ENCODE results near the gene SNX11. TPM values are rescaled to one million over a fixed set of nuclear protein-coding genes. Genes with fewer than 3 reads are reported as not detected.
"Not testable (repeated sequence)": the region's sequence is repeated elsewhere in the genome, so short reads cannot be mapped to it uniquely, and the experiment has no call there.

The SNX11 gene
- total and polyA plus RNA-seq, 4 donors, result 11.4 to 31.0 (median 19.1) TPM

GRCh38 chr17:48066656-48067055, 40.9 kb upstream of the SNX11 start:
- ATAC-seq (ENCODE audit: insufficient read depth, low FRiP score) (no peak), DNase-seq (peak in 1 of 3 donors; percentile 59)
- WGBS, 2 donors, result 66 to 84% methylated on average over 1 of the region's 1 CpG
- Histone ChIP-seq H3K27ac (ENCODE audit: low read depth in 1 of 2, low read length in 1 of 2) (no peak overlapping the region), H3K27me3 (ENCODE audit: control insufficient read depth in 3 of 3, insufficient read depth in 3 of 3, low read length in 2 of 3) (no peaks in the 10 kb centered on the region), H3K4me3 (no peak overlapping the region), H3K9ac (ENCODE audit: insufficient read depth in 1 of 2, low read length in 2 of 2) (peak overlapping the region in 1 of 2 donors; percentile 24), H3K36me3 (ENCODE audit: control insufficient read depth in 4 of 4, insufficient read depth in 4 of 4, low read length in 4 of 4) (peaks cover 16 to 47% (median 23%) of the 10 kb centered on the region in 4 donors), H3K9me3 (ENCODE audit: control insufficient read depth in 4 of 4, insufficient read depth in 3 of 4, low read length in 3 of 4) (no peaks in the 10 kb centered on the region), H3K4me1 (ENCODE audit: control insufficient read depth in 5 of 5, insufficient read depth in 5 of 5, low read length in 5 of 5) (peaks cover 0 to 8% (median 3%) of the 10 kb centered on the region in 5 donors)
- no peak for TF ChIP-seq CTCF (IDR thresholded peaks at IDR 0.05; ENCODE audit: control extremely low read depth, extremely low read depth)

- no peak overlapping the region for H3K4me3 ChIP-seq
- no peak for ATAC-seq (ENCODE audit: insufficient read depth, low FRiP score)
- H3K4me1 ChIP-seq (ENCODE audit: control insufficient read depth in 5 of 5, insufficient read depth in 5 of 5, low read length in 5 of 5), result peaks cover 0 to 8% (median 3%) of the 10 kb centered on the region in 5 donors
- no peaks in the 10 kb centered on the region for H3K9me3 ChIP-seq (ENCODE audit: control insufficient read depth in 4 of 4, insufficient read depth in 3 of 4, low read length in 3 of 4)
- DNase-seq, result no peak
- H3K27me3 ChIP-seq (ENCODE audit: control insufficient read depth in 3 of 3, insufficient read depth in 3 of 3, low read length in 2 of 3), result no peaks in the 10 kb centered on the region
- 95 to 97% methylated on average over 3 of the region's 3 CpGs for WGBS, 2 donors
- H3K27ac ChIP-seq (ENCODE audit: low read depth in 1 of 2, low read length in 1 of 2), result no peak overlapping the region
- no peak for TF ChIP-seq CTCF (IDR thresholded peaks at IDR 0.05; ENCODE audit: control extremely low read depth, extremely low read depth)
- peak overlapping the region in 1 of 2 donors; percentile 24 for H3K9ac ChIP-seq (ENCODE audit: insufficient read depth in 1 of 2, low read length in 2 of 2)
- peaks cover 11 to 45% (median 21%) of the 10 kb centered on the region in 4 donors for H3K36me3 ChIP-seq (ENCODE audit: control insufficient read depth in 4 of 4, insufficient read depth in 4 of 4, low read length in 4 of 4)
Measured at GRCh38 chr17:48067245-48067644, 40.3 kb upstream of the SNX11 start.

- not testable (repeated sequence) for ATAC-seq (ENCODE audit: insufficient read depth, low FRiP score); H3K27me3 ChIP-seq (ENCODE audit: control insufficient read depth in 3 of 3, insufficient read depth in 3 of 3, low read length in 2 of 3); H3K4me1 ChIP-seq (ENCODE audit: control insufficient read depth in 5 of 5, insufficient read depth in 5 of 5, low read length in 5 of 5); H3K4me3 ChIP-seq; H3K9me3 ChIP-seq (ENCODE audit: control insufficient read depth in 4 of 4, insufficient read depth in 3 of 4, low read length in 3 of 4); H3K27ac ChIP-seq (ENCODE audit: low read depth in 1 of 2, low read length in 1 of 2); H3K9ac ChIP-seq (ENCODE audit: insufficient read depth in 1 of 2, low read length in 2 of 2); DNase-seq
- H3K36me3 ChIP-seq (ENCODE audit: control insufficient read depth in 4 of 4, insufficient read depth in 4 of 4, low read length in 4 of 4), result peaks cover 8 to 43% (median 21%) of the 10 kb centered on the region in 4 donors
- WGBS, 2 donors, result 82 to 88% methylated on average over 2 of the region's 2 CpGs
Measured at GRCh38 chr17:48067808-48068207, 39.8 kb upstream of the SNX11 start.

GRCh38 chr17:48068491-48068961, 39.0 kb upstream of the SNX11 start:
- DNase-seq (no peak), ATAC-seq (ENCODE audit: insufficient read depth, low FRiP score) (no peak)
- Histone ChIP-seq H3K9me3 (ENCODE audit: control insufficient read depth in 4 of 4, insufficient read depth in 3 of 4, low read length in 3 of 4) (no peaks in the 10 kb centered on the region), H3K9ac (ENCODE audit: insufficient read depth in 1 of 2, low read length in 2 of 2) (no peak overlapping the region), H3K4me1 (ENCODE audit: control insufficient read depth in 5 of 5, insufficient read depth in 5 of 5, low read length in 5 of 5) (peaks cover 0 to 8% (median 3%) of the 10 kb centered on the region in 5 donors), H3K27me3 (ENCODE audit: control insufficient read depth in 3 of 3, insufficient read depth in 3 of 3, low read length in 2 of 3) (no peaks in the 10 kb centered on the region), H3K4me3 (no peak overlapping the region), H3K27ac (ENCODE audit: low read depth in 1 of 2, low read length in 1 of 2) (no peak overlapping the region), H3K36me3 (ENCODE audit: control insufficient read depth in 4 of 4, insufficient read depth in 4 of 4, low read length in 4 of 4) (peaks cover 8 to 44% (median 21%) of the 10 kb centered on the region in 4 donors)
- 81 to 83% methylated on average over 3 of the region's 3 CpGs for WGBS, 2 donors
- TF ChIP-seq CTCF (IDR thresholded peaks at IDR 0.05; ENCODE audit: control extremely low read depth, extremely low read depth), result no peak
